HepG2 (cell line): Measurements from ENCODE around the gene NME4. TPM values are rescaled to one million over a fixed set of nuclear protein-coding genes. Genes with fewer than 3 reads are reported as not detected.
A peak's percentile ranks its signal among the peaks of the same experiment; 100 is the strongest.

ENCODE experiments used
- DR1 ChIP-seq: sonication (generic); formaldehyde crosslinking; IDR thresholded peaks from 2 replicates; pipeline ENCODE4 v1.8.0; 2021; ENCODE audit warnings: mild to moderate bottlenecking, missing genetic modification reagents, inconsistent platforms
- KDM2A ChIP-seq: sonication (generic); formaldehyde crosslinking; IDR thresholded peaks from 2 replicates; pipeline ENCODE4 v1.4.0; 2020; ENCODE audit warnings: low read depth, missing genetic modification reagents, borderline replicate concordance
- MEF2D ChIP-seq: sonication (generic); formaldehyde crosslinking; IDR thresholded peaks from 2 replicates; pipeline ENCODE4 v1.5.1; 2020; ENCODE audit warnings: mild to moderate bottlenecking, missing genetic modification reagents
- NBN ChIP-seq: fragments of 450-650 bp; conservative IDR thresholded peaks from 2 replicates; pipeline ENCODE4 v1.6.1; 2017
- PCBP1 ChIP-seq: fragments of 200-400 bp; formaldehyde crosslinking; IDR thresholded peaks from 2 replicates; pipeline ENCODE4 v1.6.1; 2017; ENCODE audit warnings: mild to moderate bottlenecking, low read depth, low read length, borderline replicate concordance
- RCOR2 ChIP-seq: IDR thresholded peaks from 2 replicates; pipeline ENCODE4 v1.6.1; 2016; ENCODE audit warnings: missing biosample characterization, missing genetic modification reagents
- SALL1 ChIP-seq: sonication (generic); formaldehyde crosslinking; IDR thresholded peaks from 2 replicates; pipeline ENCODE4 v1.8.0; 2022; ENCODE audit warnings: mild to moderate bottlenecking, missing genetic modification reagents
- STAG1 ChIP-seq: sonication (generic); formaldehyde crosslinking; IDR thresholded peaks from 2 replicates; pipeline ENCODE4 v1.4.0; 2020; ENCODE audit warnings: missing genetic modification reagents
- TEAD2 ChIP-seq: sonication (generic); formaldehyde crosslinking; IDR thresholded peaks from 2 replicates; pipeline ENCODE4 v1.9.0; 2021; ENCODE audit warnings: missing genetic modification reagents
- ZBTB42 ChIP-seq: sonication (generic); formaldehyde crosslinking; IDR thresholded peaks from 2 replicates; pipeline ENCODE4 v1.5.0; 2020; ENCODE audit warnings: mild to moderate bottlenecking, missing genetic modification reagents
- ZC3H4 ChIP-seq: sonication (generic); formaldehyde crosslinking; IDR thresholded peaks from 2 replicates; pipeline ENCODE4 v1.4.0; 2020; ENCODE audit warnings: missing genetic modification reagents, borderline replicate concordance
- ZFP36L2 ChIP-seq: sonication (generic); formaldehyde crosslinking; IDR thresholded peaks from 2 replicates; pipeline ENCODE4 v1.4.0; 2020; ENCODE audit warnings: missing genetic modification reagents
- ZFY ChIP-seq: sonication (generic); formaldehyde crosslinking; IDR thresholded peaks from 2 replicates; pipeline ENCODE4 v1.4.0; 2020; ENCODE audit warnings: missing genetic modification reagents
- ZMYM3 ChIP-seq: sonication (generic); formaldehyde crosslinking; IDR thresholded peaks from 2 replicates; pipeline ENCODE4 v1.5.1; 2020; ENCODE audit warnings: mild to moderate bottlenecking, missing genetic modification reagents
- ZNF10 ChIP-seq: sonication (generic); formaldehyde crosslinking; IDR thresholded peaks from 2 replicates; pipeline ENCODE4 v1.4.0; 2020; ENCODE audit warnings: mild to moderate bottlenecking, low read depth, missing genetic modification reagents, borderline replicate concordance
- ZNF296 ChIP-seq: sonication (generic); formaldehyde crosslinking; conservative IDR thresholded peaks from 2 replicates; pipeline ENCODE4 v1.5.0; 2020; ENCODE audit warnings: mild to moderate bottlenecking, missing genetic modification reagents
- ZNF343 ChIP-seq: sonication (generic); formaldehyde crosslinking; IDR thresholded peaks from 2 replicates; pipeline ENCODE4 v1.4.0; 2020; ENCODE audit warnings: mild to moderate bottlenecking, missing genetic modification reagents
- ZNF451 ChIP-seq: sonication (generic); formaldehyde crosslinking; IDR thresholded peaks from 2 replicates; pipeline ENCODE4 v1.5.0; 2020; ENCODE audit warnings: mild to moderate bottlenecking, missing genetic modification reagents
- ZNF569 ChIP-seq: sonication (generic); formaldehyde crosslinking; IDR thresholded peaks from 2 replicates; pipeline ENCODE4 v1.5.0; 2020; ENCODE audit warnings: mild to moderate bottlenecking, missing genetic modification reagents, moderate library complexity, borderline replicate concordance
- polyA plus RNA-seq, 8 experiments: library from polyadenylated mRNA; depleted of rRNA in 3 of 8; stranded (reverse) in 7 of 8; unstranded in 1 of 8; fragments of >200 nt; fragmentation: Illumina TruSeq in 4 of 8; extraction: Trizol in 4 of 8; gene quantifications; 2 replicates each; pipeline versions ENCODE4 v1.2.1 to v1.2.3, GENCODE V29; 2011 to 2016; ENCODE audit warnings: low read depth in 4 of 8, missing spikeins in 1 of 8, mixed read lengths in 1 of 8; ENCODE audit not compliant: insufficient read depth in 1 of 8
- total RNA-seq, 5 experiments: library from RNA; depleted of rRNA; stranded (reverse); fragments of >200 nt; fragmentation: Illumina TruSeq; extraction: Trizol; gene quantifications; 2 replicates each; pipeline ENCODE4 v1.2.3, GENCODE V29; 2016; ENCODE audit warnings: low read depth in 1 of 5
- TF ChIP-seq, protein P1 (sequence below): IDR thresholded peaks from 2 replicates; pipeline ENCODE4 v1.6.1; 2016; ENCODE audit warnings: missing compliant biosample characterization, missing genetic modification reagents, borderline replicate concordance
- TF ChIP-seq, protein P2 (sequence below): sonication (generic); formaldehyde crosslinking; conservative IDR thresholded peaks from 2 replicates; pipeline ENCODE4 v1.4.0; 2020; ENCODE audit warnings: missing genetic modification reagents
- TF ChIP-seq, protein P3 (sequence below): sonication (generic); formaldehyde crosslinking; IDR thresholded peaks from 2 replicates; pipeline ENCODE4 v1.9.0; 2021; ENCODE audit warnings: missing genetic modification reagents, borderline replicate concordance
- TF ChIP-seq, protein P4 (sequence below): sonication (generic); formaldehyde crosslinking; IDR thresholded peaks from 2 replicates; pipeline ENCODE4 v1.4.0; 2020; ENCODE audit warnings: missing genetic modification reagents, mild to moderate bottlenecking, borderline replicate concordance
- TF ChIP-seq, protein P5 (sequence below): sonication (generic); formaldehyde crosslinking; IDR thresholded peaks from 2 replicates; pipeline ENCODE4 v1.8.0; 2022; ENCODE audit warnings: mild to moderate bottlenecking, missing genetic modification reagents, moderate library complexity

The NME4 gene
- total and polyA plus RNA-seq, 2 of the 13 experiments (the other 11 are each of a cell fraction or from before 2014, with no cell fraction given), result 121 to 263 TPM

DNA sequence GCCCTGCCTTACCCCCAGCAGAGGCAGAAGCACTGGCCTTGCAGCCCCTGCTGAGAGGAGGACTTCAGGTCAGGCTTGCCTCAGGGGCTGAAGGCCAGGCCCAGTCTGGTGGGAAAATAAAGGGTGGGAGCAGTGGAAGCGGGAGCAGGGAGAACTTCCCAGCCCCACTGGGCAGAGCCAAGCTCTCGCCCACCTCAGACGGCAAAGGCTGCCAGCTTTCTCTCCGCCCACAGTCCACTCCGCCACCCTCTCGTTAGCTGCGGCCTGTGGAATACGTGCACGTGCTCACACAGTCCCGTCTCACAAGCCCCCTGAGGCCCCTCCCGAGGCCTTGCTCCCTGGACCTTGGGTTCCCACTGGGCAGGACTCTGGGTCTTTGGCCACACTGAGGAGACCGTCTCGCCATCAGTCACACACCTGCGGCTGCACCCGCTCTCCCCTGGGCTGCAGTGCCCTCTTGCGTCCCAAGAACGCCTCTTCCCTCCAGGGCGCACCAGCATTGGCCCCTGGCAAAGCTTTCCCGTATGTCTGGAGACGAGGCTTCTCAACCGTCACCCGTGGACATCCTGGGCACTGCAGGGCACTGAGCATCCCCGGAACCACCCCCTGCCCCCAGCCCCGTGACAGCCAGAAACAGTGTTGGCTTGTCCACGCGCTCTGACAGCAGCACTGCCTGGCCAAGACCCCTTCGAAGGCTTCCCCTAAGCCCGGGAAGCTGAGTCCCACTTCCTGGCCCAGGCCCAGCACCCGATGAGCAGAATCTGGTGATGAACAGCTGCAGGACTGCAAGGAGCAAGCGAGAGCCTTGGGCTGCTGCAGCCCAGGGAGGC is 34.9 kb upstream of the NME4 start (continued):
- TF ChIP-seq ZNF343 (CRISPR knock-in tag) (no peak), ZC3H4 (CRISPR knock-in tag) (no peak), SALL1 (peak; percentile 90), KDM2A (CRISPR knock-in tag) (peak; percentile 87), TEAD2 (CRISPR knock-in tag) (no peak), STAG1 (CRISPR knock-in tag) (peak; percentile 97), ZNF296 (CRISPR knock-in tag) (peak; percentile 93), ZNF451 (CRISPR knock-in tag) (peak; percentile 88; the same call in 1 of the 2 replicates), ZMYM3 (CRISPR knock-in tag) (peak; percentile 84; the same call in 1 of the 2 replicates), NBN (no peak), ZFY (CRISPR knock-in tag) (peak; percentile 67), ZNF10 (CRISPR knock-in tag) (no peak), DR1 (CRISPR knock-in tag) (no peak), PCBP1 (no peak), ZFP36L2 (CRISPR knock-in tag) (no peak), ZBTB42 (no peak), RCOR2 (CRISPR knock-in tag) (peak; percentile 96), ZNF569 (no peak), MEF2D (CRISPR knock-in tag) (peak; percentile 80)
- TF ChIP-seq, protein P1, sequence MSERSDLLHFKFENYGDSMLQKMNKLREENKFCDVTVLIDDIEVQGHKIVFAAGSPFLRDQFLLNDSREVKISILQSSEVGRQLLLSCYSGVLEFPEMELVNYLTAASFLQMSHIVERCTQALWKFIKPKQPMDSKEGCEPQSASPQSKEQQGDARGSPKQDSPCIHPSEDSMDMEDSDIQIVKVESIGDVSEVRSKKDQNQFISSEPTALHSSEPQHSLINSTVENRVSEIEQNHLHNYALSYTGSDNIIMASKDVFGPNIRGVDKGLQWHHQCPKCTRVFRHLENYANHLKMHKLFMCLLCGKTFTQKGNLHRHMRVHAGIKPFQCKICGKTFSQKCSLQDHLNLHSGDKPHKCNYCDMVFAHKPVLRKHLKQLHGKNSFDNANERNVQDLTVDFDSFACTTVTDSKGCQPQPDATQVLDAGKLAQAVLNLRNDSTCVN, result peak; percentile 49; the same call in 1 of the 2 replicates
- TF ChIP-seq, protein P2, sequence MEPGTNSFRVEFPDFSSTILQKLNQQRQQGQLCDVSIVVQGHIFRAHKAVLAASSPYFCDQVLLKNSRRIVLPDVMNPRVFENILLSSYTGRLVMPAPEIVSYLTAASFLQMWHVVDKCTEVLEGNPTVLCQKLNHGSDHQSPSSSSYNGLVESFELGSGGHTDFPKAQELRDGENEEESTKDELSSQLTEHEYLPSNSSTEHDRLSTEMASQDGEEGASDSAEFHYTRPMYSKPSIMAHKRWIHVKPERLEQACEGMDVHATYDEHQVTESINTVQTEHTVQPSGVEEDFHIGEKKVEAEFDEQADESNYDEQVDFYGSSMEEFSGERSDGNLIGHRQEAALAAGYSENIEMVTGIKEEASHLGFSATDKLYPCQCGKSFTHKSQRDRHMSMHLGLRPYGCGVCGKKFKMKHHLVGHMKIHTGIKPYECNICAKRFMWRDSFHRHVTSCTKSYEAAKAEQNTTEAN (CRISPR knock-in tag), result no peak
- TF ChIP-seq, protein P3, sequence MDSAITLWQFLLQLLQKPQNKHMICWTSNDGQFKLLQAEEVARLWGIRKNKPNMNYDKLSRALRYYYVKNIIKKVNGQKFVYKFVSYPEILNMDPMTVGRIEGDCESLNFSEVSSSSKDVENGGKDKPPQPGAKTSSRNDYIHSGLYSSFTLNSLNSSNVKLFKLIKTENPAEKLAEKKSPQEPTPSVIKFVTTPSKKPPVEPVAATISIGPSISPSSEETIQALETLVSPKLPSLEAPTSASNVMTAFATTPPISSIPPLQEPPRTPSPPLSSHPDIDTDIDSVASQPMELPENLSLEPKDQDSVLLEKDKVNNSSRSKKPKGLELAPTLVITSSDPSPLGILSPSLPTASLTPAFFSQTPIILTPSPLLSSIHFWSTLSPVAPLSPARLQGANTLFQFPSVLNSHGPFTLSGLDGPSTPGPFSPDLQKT (CRISPR knock-in tag), result no peak
- TF ChIP-seq, protein P4, sequence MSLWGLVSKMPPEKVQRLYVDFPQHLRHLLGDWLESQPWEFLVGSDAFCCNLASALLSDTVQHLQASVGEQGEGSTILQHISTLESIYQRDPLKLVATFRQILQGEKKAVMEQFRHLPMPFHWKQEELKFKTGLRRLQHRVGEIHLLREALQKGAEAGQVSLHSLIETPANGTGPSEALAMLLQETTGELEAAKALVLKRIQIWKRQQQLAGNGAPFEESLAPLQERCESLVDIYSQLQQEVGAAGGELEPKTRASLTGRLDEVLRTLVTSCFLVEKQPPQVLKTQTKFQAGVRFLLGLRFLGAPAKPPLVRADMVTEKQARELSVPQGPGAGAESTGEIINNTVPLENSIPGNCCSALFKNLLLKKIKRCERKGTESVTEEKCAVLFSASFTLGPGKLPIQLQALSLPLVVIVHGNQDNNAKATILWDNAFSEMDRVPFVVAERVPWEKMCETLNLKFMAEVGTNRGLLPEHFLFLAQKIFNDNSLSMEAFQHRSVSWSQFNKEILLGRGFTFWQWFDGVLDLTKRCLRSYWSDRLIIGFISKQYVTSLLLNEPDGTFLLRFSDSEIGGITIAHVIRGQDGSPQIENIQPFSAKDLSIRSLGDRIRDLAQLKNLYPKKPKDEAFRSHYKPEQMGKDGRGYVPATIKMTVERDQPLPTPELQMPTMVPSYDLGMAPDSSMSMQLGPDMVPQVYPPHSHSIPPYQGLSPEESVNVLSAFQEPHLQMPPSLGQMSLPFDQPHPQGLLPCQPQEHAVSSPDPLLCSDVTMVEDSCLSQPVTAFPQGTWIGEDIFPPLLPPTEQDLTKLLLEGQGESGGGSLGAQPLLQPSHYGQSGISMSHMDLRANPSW (CRISPR knock-in tag), result no peak
- TF ChIP-seq, protein P5, sequence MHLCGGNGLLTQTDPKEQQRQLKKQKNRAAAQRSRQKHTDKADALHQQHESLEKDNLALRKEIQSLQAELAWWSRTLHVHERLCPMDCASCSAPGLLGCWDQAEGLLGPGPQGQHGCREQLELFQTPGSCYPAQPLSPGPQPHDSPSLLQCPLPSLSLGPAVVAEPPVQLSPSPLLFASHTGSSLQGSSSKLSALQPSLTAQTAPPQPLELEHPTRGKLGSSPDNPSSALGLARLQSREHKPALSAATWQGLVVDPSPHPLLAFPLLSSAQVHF (CRISPR knock-in tag), result no peak
